Fibroblast of lung (primary cell): Measurements from ENCODE around the gene TMCO1. TPM values are rescaled to one million over a fixed set of nuclear protein-coding genes. Genes with fewer than 3 reads are reported as not detected.

Experiments used
- DNase-seq, 2 donors: peaks; one replicate each; pipeline versions ENCODE4 v3.0.0 to v3.0.0-alpha.2; 2010; ENCODE audit warnings: low read depth in 2 of 2
- H2AFZ ChIP-seq: 2 replicates; pipeline ENCODE4 v1.5.1; 2012; ENCODE audit warnings: low read length, control low read depth, inconsistent platforms
- H3K27ac ChIP-seq: 2 replicates; pipeline ENCODE4 v1.5.1; 2011; ENCODE audit warnings: low read length, control low read depth; ENCODE audit not compliant: insufficient read depth
- H3K27me3 ChIP-seq: 2 replicates; pipeline ENCODE4 v1.5.1; 2011; ENCODE audit warnings: mild to moderate bottlenecking, low read length; ENCODE audit not compliant: control insufficient read depth, insufficient read depth
- H3K36me3 ChIP-seq: 2 replicates; pipeline ENCODE4 v1.5.1; 2011; ENCODE audit warnings: low read length; ENCODE audit not compliant: control insufficient read depth, insufficient read depth
- H3K4me1 ChIP-seq: 2 replicates; pipeline ENCODE4 v1.5.1; 2011; ENCODE audit warnings: low read length; ENCODE audit not compliant: control insufficient read depth, insufficient read depth; ENCODE audit errors: extremely low read depth
- H3K4me2 ChIP-seq: 2 replicates; pipeline ENCODE4 v1.5.1; 2011; ENCODE audit warnings: low read length, control low read depth; ENCODE audit not compliant: insufficient read depth; ENCODE audit errors: extremely low read depth
- H3K4me3 ChIP-seq, 4 experiments: fragments of 200-600 bp in 1 of 4; sonication (generic) in 1 of 4; replicated peaks in 1 of 4; 2 replicates each; pipeline ENCODE4 v1.5.1; 2011 to 2016; ENCODE audit warnings: low read length in 4 of 4, low read depth in 3 of 4, mild to moderate bottlenecking in 3 of 4, control low read depth in 2 of 4, inconsistent platforms in 1 of 4, mixed read lengths in 1 of 4; ENCODE audit not compliant: insufficient read depth in 1 of 4; ENCODE audit errors: control extremely low read depth in 1 of 4
- H3K79me2 ChIP-seq: 2 replicates; pipeline ENCODE4 v1.5.1; 2012; ENCODE audit warnings: mild to moderate bottlenecking, low read length, inconsistent platforms; ENCODE audit not compliant: control insufficient read depth, insufficient read depth
- H3K9ac ChIP-seq: 2 replicates; pipeline ENCODE4 v1.5.1; 2011; ENCODE audit warnings: mild to moderate bottlenecking, low read length, control low read depth; ENCODE audit not compliant: insufficient read depth
- H3K9me3 ChIP-seq: 2 replicates; pipeline ENCODE4 v1.5.1; 2012; ENCODE audit warnings: low read depth, low read length; ENCODE audit not compliant: control insufficient read depth, insufficient read depth
- H4K20me1 ChIP-seq: 2 replicates; pipeline ENCODE4 v1.5.1; 2011; ENCODE audit warnings: low read length; ENCODE audit not compliant: control insufficient read depth, insufficient read depth; ENCODE audit errors: extremely low read depth
- EZH2 ChIP-seq: IDR thresholded peaks from 2 replicates; pipeline ENCODE4 v1.5.1; 2012; ENCODE audit warnings: low read length, control low read depth, mild to moderate bottlenecking; ENCODE audit errors: missing control alignments
- polyA plus RNA-seq, 2 donors: library from polyadenylated mRNA; depleted of rRNA in 1 of 2; stranded (reverse) in 1 of 2; unstranded in 1 of 2; fragments of >200 nt; gene quantifications; 2 replicates each; pipeline ENCODE4 v1.2.1, GENCODE V29; 2011 to 2012; ENCODE audit warnings: missing spikeins in 1 of 2
- total RNA-seq: library from RNA; depleted of rRNA; stranded (reverse); fragments of >200 nt; gene quantifications from 2 replicates; pipeline ENCODE4 v1.2.1, GENCODE V29; 2014
- TF ChIP-seq, protein P1 (sequence below), 2 donors: IDR thresholded peaks in 1 of 2; conservative IDR thresholded peaks in 1 of 2; 1 replicate in 1 of 2; 2 replicates in 1 of 2; pipeline ENCODE4 v1.5.1; 2011 to 2012; ENCODE audit warnings: low read length in 2 of 2, control low read depth in 1 of 2, inconsistent platforms in 1 of 2, low read depth in 1 of 2, mild to moderate bottlenecking in 1 of 2

Gene TMCO1
- total and polyA plus RNA-seq, 2 donors (not counting 1 experiment from before 2014, with no cell fraction given) = 70.2 to 198 TPM

DNA sequence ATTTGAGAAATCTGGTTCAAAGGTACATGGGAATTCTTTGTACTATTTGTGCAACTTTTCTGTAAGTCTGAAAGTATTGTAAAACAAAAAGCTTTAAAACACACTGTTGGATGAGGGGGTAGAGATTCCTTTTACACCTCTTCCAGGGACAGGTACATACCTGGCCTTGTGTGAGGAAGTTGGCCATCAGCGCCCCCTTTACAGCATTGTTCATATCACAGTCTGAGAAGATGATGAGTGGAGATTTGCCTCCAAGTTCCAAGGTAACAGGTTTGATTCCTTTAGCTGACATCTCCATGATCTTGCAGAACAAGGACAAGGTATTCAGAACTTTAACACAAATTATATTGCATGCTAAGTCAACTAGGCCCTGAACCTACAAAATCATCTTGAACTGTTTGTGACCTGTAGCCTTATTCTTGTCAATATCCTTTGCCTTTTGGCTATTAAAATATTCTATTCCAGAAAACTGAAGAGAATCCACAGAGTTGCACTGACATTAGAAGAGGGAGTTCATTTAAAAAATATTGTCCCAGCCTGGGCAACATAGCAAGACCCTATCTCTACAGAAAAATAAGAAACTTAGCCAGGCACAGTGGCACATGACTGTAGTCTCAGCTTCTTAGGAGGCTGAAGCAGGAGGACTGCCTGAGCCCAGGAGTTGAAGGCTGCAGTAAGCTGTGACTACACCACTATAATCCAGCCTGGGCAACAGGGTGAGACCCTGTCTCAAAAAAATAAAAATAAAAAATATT, 89.2 kb downstream of the TMCO1 start:
- no peak for DNase-seq
- TF ChIP-seq, protein P1, sequence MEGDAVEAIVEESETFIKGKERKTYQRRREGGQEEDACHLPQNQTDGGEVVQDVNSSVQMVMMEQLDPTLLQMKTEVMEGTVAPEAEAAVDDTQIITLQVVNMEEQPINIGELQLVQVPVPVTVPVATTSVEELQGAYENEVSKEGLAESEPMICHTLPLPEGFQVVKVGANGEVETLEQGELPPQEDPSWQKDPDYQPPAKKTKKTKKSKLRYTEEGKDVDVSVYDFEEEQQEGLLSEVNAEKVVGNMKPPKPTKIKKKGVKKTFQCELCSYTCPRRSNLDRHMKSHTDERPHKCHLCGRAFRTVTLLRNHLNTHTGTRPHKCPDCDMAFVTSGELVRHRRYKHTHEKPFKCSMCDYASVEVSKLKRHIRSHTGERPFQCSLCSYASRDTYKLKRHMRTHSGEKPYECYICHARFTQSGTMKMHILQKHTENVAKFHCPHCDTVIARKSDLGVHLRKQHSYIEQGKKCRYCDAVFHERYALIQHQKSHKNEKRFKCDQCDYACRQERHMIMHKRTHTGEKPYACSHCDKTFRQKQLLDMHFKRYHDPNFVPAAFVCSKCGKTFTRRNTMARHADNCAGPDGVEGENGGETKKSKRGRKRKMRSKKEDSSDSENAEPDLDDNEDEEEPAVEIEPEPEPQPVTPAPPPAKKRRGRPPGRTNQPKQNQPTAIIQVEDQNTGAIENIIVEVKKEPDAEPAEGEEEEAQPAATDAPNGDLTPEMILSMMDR (conservative IDR thresholded peaks at IDR 0.05 in 1 of 2, IDR thresholded peaks at IDR 0.05 in 1 of 2; ENCODE audit: low read depth in 1 of 2, low read length in 2 of 2) = no peak
- TF ChIP-seq EZH2 = no peak
- H3K4me1 ChIP-seq = no peaks in the 10 kb centered on the region

DNA sequence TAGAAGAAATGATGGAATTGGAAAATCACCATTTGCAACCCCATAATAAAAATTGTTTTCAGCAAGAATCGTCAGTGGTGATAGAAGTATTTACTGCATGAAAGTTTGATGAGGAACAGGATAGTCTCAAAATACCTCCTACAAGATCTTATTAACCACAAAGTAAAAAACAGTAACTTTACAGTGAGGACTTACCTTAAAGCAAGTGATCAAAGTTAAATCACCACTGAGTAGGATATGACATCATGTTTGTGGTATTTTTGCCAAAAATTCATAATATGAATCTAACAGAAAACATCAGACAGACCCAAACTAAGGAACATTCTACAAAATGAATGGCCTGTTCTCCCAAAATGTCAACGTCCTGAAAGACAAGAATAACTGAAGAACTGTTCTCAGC, 90.2 kb downstream of the TMCO1 start:
- Histone ChIP-seq H3K36me3 (peaks cover 12% of the 10 kb centered on the region), H3K79me2 (peaks cover 4% of the 10 kb centered on the region), H3K27me3 (no peaks in the 10 kb centered on the region), H2AFZ (no peak overlapping the region), H3K27ac (no peak overlapping the region), H3K4me2 (no peak overlapping the region), H4K20me1 (no peaks in the 10 kb centered on the region), H3K9me3 (no peaks in the 10 kb centered on the region), H3K4me3 (no peak overlapping the region), H3K9ac (no peak overlapping the region), H3K4me1 (no peaks in the 10 kb centered on the region)
- DNase-seq = peak in 1 of 2 donors; percentile 24
- no peak for TF ChIP-seq EZH2
- TF ChIP-seq, protein P1 (conservative IDR thresholded peaks at IDR 0.05 in 1 of 2, IDR thresholded peaks at IDR 0.05 in 1 of 2; ENCODE audit: low read depth in 1 of 2, low read length in 2 of 2) = no peak

More for the DNA sequence above, 89.2 kb downstream of the TMCO1 start:
- no peaks in the 10 kb centered on the region for H3K9me3 ChIP-seq
- H2AFZ ChIP-seq = no peak overlapping the region
- no peak overlapping the region for H3K9ac ChIP-seq
- no peaks in the 10 kb centered on the region for H4K20me1 ChIP-seq
- H3K36me3 ChIP-seq = peaks cover 12% of the 10 kb centered on the region
- H3K27ac ChIP-seq = no peak overlapping the region
- no peak overlapping the region for H3K4me2 ChIP-seq
- peaks cover 7% of the 10 kb centered on the region for H3K79me2 ChIP-seq
- H3K27me3 ChIP-seq = no peaks in the 10 kb centered on the region
- H3K4me3 ChIP-seq = no peak overlapping the region

Other genes with a start within 250 kb of the TMCO1 start
- not detected in 2 replicates for gene LRRC52, start 224.9 kb downstream of the TMCO1 start, total RNA-seq
- gene LRRC52, start 224.9 kb downstream of the TMCO1 start, polyA plus RNA-seq = not detected in 2 replicates
- gene MGST3, start 137.6 kb downstream of the TMCO1 start, total RNA-seq = 234 and 346 TPM in 2 replicates
- gene MGST3, start 137.6 kb downstream of the TMCO1 start, polyA plus RNA-seq = 297 and 355 TPM in 2 replicates
- 229 and 270 TPM in 2 replicates for gene ALDH9A1, start 70.3 kb downstream of the TMCO1 start, total RNA-seq
- gene ALDH9A1, start 70.3 kb downstream of the TMCO1 start, polyA plus RNA-seq = 217 and 223 TPM in 2 replicates
- 47.8 and 95.1 TPM in 2 replicates for gene UCK2, start 58.7 kb upstream of the TMCO1 start, total RNA-seq
- gene UCK2, start 58.7 kb upstream of the TMCO1 start, polyA plus RNA-seq = 83.1 and 99.0 TPM in 2 replicates